Endothelial cell of umbilical vein (primary cell): ENCODE results near the gene SAMD14. TPM values are rescaled to one million over a fixed set of nuclear protein-coding genes. Genes with fewer than 3 reads are reported as not detected.

Source experiments
- BruUV-seq: library from RNA; stranded (reverse); fragments of 400-500 nt; replicated peaks from 2 replicates; lab custom pipeline; 2021; lab: Mats Ljungman, UMichigan
- CTCF ChIA-PET: fragments of 300-600, 350-600 bp; sonication (Branson Sonifier 250); formaldehyde crosslinking; loops from one replicate; lab custom pipeline; 2021; ENCODE audit warnings: antibody characterized with exemption, inconsistent platforms; lab: Charles Lee
- POLR2A ChIA-PET: fragments of 300-600, 350-600 bp; sonication (Branson Sonifier 250); formaldehyde crosslinking; loops from one replicate; lab custom pipeline; 2021; ENCODE audit warnings: antibody characterized with exemption, inconsistent platforms; lab: Charles Lee
- DNase-seq: peaks from one replicate; pipeline ENCODE4 v3.0.0-alpha.2; 2011; ENCODE audit warnings: low read depth, low spot score
- FAIRE-seq: peaks from 2 replicates; lab custom pipeline; 2011; peaks lifted over from hg19 to GRCh38; lab: Jason Lieb, UNC
- H2AFZ ChIP-seq: 2 replicates; pipeline ENCODE4 v1.6.0; 2012; ENCODE audit warnings: low read depth, low read length, control low read depth, inconsistent platforms
- H3K27ac ChIP-seq: 2 replicates; pipeline ENCODE4 v1.5.1; 2011; ENCODE audit warnings: low read depth, mild to moderate bottlenecking, control low read depth, low read length, moderate library complexity; ENCODE audit not compliant: insufficient read depth
- H3K27me3 ChIP-seq, 2 experiments: 2 replicates each; pipeline versions ENCODE4 v1.6.0 to v1.6.1; 2011; ENCODE audit warnings: low read length in 2 of 2, mixed read lengths in 1 of 2; ENCODE audit not compliant: control insufficient read depth in 2 of 2, insufficient read depth in 2 of 2
- H3K36me3 ChIP-seq, 2 experiments: 2 replicates in 1 of 2; 3 replicates in 1 of 2; pipeline ENCODE4 v1.5.1; 2011; ENCODE audit warnings: low read length in 2 of 2, mild to moderate bottlenecking in 1 of 2, moderate library complexity in 1 of 2; ENCODE audit not compliant: control insufficient read depth in 2 of 2, insufficient read depth in 2 of 2; ENCODE audit errors: extremely low read depth in 1 of 2
- H3K4me1 ChIP-seq: 3 replicates; pipeline ENCODE4 v1.5.1; 2011; ENCODE audit warnings: mild to moderate bottlenecking, low read length; ENCODE audit not compliant: control insufficient read depth, insufficient read depth; ENCODE audit errors: extremely low read depth
- H3K4me2 ChIP-seq: 2 replicates; pipeline ENCODE4 v1.6.1; 2011; ENCODE audit warnings: low read length, control low read depth, mixed read lengths; ENCODE audit not compliant: insufficient read depth
- H3K4me3 ChIP-seq, 3 experiments: fragments of 200-600 bp in 1 of 3; sonication (generic), shearing (Covaris generic) in 1 of 3; replicated peaks in 1 of 3; 2 replicates each; pipeline ENCODE4 v1.5.1; 2011 to 2016; ENCODE audit warnings: control low read depth in 3 of 3, low read length in 3 of 3, mild to moderate bottlenecking in 2 of 3, inconsistent platforms in 1 of 3, low read depth in 1 of 3, moderate library complexity in 1 of 3; ENCODE audit not compliant: insufficient read depth in 1 of 3
- H3K79me2 ChIP-seq: 2 replicates; pipeline ENCODE4 v1.6.0; 2012; ENCODE audit warnings: low read length, inconsistent platforms; ENCODE audit not compliant: control insufficient read depth, insufficient read depth
- H3K9ac ChIP-seq: replicated peaks from 2 replicates; pipeline ENCODE3; 2011; ENCODE audit warnings: low read length, control low read depth; ENCODE audit not compliant: insufficient read depth; ENCODE audit errors: extremely low read depth
- H3K9me1 ChIP-seq: replicated peaks from 3 replicates; pipeline ENCODE4 v1.6.0; 2011; ENCODE audit warnings: mild to moderate bottlenecking, low read length; ENCODE audit not compliant: control insufficient read depth, insufficient read depth; ENCODE audit errors: extremely low read depth
- H3K9me3 ChIP-seq: replicated peaks from 2 replicates; pipeline ENCODE4 v1.5.1; 2012; ENCODE audit warnings: low read length, inconsistent platforms; ENCODE audit not compliant: control insufficient read depth, insufficient read depth
- H4K20me1 ChIP-seq: replicated peaks from 2 replicates; pipeline ENCODE3; 2011; ENCODE audit warnings: mild to moderate bottlenecking, low read length; ENCODE audit not compliant: control insufficient read depth, insufficient read depth; ENCODE audit errors: extremely low read depth
- CTCF ChIP-seq, 2 donors: IDR thresholded peaks; 1 replicate in 1 of 2; 2 replicates in 1 of 2; pipeline ENCODE4 v1.5.1; 2011; ENCODE audit warnings: low read length in 2 of 2, mild to moderate bottlenecking in 2 of 2, moderate library complexity in 2 of 2, control low read depth in 1 of 2, inconsistent platforms in 1 of 2, low read depth in 1 of 2; ENCODE audit not compliant: insufficient read depth in 1 of 2; ENCODE audit errors: extremely low read depth in 1 of 2
- EZH2 ChIP-seq: IDR thresholded peaks from 2 replicates; pipeline ENCODE4 v1.6.1; 2012; ENCODE audit warnings: borderline replicate concordance, low read depth, mild to moderate bottlenecking, moderate library complexity, low read length, inconsistent platforms; ENCODE audit not compliant: severe bottlenecking
- JUN ChIP-seq: IDR thresholded peaks from 2 replicates; pipeline ENCODE4 v1.6.1; 2011; ENCODE audit warnings: borderline replicate concordance, low read depth; ENCODE audit not compliant: insufficient read length, insufficient read depth
- MYC ChIP-seq: IDR thresholded peaks from one replicate; pipeline ENCODE4 v1.6.1; 2011; ENCODE audit warnings: mild to moderate bottlenecking, low read depth, low read length
- dilution Hi-C: fragments of 300-500 bp; cut with MboI; formaldehyde crosslinking; loops from one replicate; pipeline ENCODE4 v1.15.0; 2019; ENCODE audit warnings: low sequenced_read_pairs; ENCODE audit not compliant: extremely low pct_ligation_motif_present
- intact Hi-C: fragments of 100-400 bp; cut with micrococcal nuclease; formaldehyde crosslinking; loops from one replicate; pipeline ENCODE4 v1.10.0; 2022
- polyA plus RNA-seq, 4 experiments: library from polyadenylated mRNA; depleted of rRNA in 3 of 4; stranded (reverse) in 3 of 4; unstranded in 1 of 4; fragments of >200 nt; gene quantifications; 2 replicates each; pipeline versions ENCODE4 v1.2.1 to v1.2.3, GENCODE V29; 2011 to 2012; ENCODE audit warnings: missing spikeins in 1 of 4
- total RNA-seq: library from RNA; stranded (reverse); gene quantifications from 2 replicates; pipeline ENCODE4 v1.2.3, GENCODE V29; 2021

The SAMD14 gene
- total and polyA plus RNA-seq, 2 donors (not counting 3 experiments of a cell fraction or from before 2014, with no cell fraction given): 6.8 to 15.6 TPM

- no peak for TF ChIP-seq JUN
- TF ChIP-seq CTCF (IDR thresholded peaks at IDR 0.05; ENCODE audit: extremely low read depth in 1 of 2, insufficient read depth in 1 of 2, low read depth in 1 of 2, low read length in 2 of 2): no peak
- no peak overlapping the region for H3K4me3 ChIP-seq
- H3K79me2 ChIP-seq: no peaks in the 10 kb centered on the region
- H3K9ac ChIP-seq: no peak overlapping the region
- FAIRE-seq: no peak
- H3K4me1 ChIP-seq: no peaks in the 10 kb centered on the region
- intact Hi-C loops (no loop called here), dilution Hi-C loops (no loop called here)
- H3K9me3 ChIP-seq: no peaks in the 10 kb centered on the region
- ChIA-PET CTCF (interaction anchor here (1.1 to 7.8 kb wide), 2 partner anchors 18 to 48 kb away, joined by 4 to 84 read pairs; no protein-coding TSS in a partner anchor), POLR2A (no interaction called here)
- no peaks in the 10 kb centered on the region for H3K27me3 ChIP-seq
- no peak overlapping the region for H3K27ac ChIP-seq
- DNase-seq: no peak
- H4K20me1 ChIP-seq: no peaks in the 10 kb centered on the region
- no peaks in the 10 kb centered on the region for H3K9me1 ChIP-seq
- BruUV-seq: no TSS peak
- no peak overlapping the region for H3K4me2 ChIP-seq
- peaks cover 7 to 55% of the 10 kb centered on the region in 2 experiments for H3K36me3 ChIP-seq
- no peak overlapping the region for H2AFZ ChIP-seq
Measured at GRCh38 chr17:50076221-50076590, 53.8 kb downstream of the SAMD14 start.

DNA sequence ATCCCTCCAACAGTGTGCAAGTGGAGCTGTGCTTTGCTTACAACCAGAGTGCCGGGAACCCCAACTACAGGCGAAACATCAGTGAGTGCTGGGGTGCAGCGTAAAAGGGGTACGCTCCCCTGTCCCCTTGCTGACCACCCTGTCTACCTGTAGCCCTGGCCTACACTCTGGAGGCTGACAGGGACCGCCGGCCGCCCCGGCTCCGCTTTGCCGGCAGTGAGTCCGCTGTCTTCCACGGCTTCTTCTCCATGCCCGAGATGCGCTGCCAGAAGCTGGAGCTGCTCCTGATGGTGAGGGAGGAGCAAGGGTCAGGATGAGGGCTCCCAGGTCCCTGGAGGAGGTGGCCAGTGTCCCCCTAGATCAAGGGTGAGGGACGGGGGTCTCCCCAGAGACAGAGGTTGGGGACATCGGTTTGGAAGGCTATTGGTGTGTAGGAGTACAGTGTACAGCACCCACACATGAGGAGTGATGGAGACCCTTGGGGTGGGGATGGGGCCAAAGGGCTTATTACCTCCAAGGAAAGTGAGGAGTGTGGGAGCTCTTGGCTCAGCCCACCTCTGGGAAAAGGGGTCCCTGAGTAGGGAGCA is 54.4 kb downstream of the SAMD14 start:
- Histone ChIP-seq H3K79me2 (no peaks in the 10 kb centered on the region), H3K27ac (no peak overlapping the region), H3K9me3 (no peaks in the 10 kb centered on the region), H3K27me3 (no peaks in the 10 kb centered on the region), H4K20me1 (no peaks in the 10 kb centered on the region), H3K36me3 (peaks cover 13 to 54% of the 10 kb centered on the region in 2 experiments), H3K4me3 (no peak overlapping the region), H3K4me2 (no peak overlapping the region), H3K9ac (no peak overlapping the region), H2AFZ (no peak overlapping the region), H3K4me1 (no peaks in the 10 kb centered on the region), H3K9me1 (no peaks in the 10 kb centered on the region)
- DNase-seq (no peak), FAIRE-seq (no peak)
- dilution Hi-C loops (no loop called here), intact Hi-C loops (no loop called here)
- BruUV-seq: no TSS peak
- TF ChIP-seq EZH2 (no peak), MYC (no peak), CTCF (IDR thresholded peaks at IDR 0.05; ENCODE audit: extremely low read depth in 1 of 2, insufficient read depth in 1 of 2, low read depth in 1 of 2, low read length in 2 of 2) (no peak)
- CTCF ChIA-PET: interaction anchor here (1.1 to 7.8 kb wide), 2 partner anchors 19 to 48 kb away, joined by 4 to 84 read pairs; no protein-coding TSS in a partner anchor
- POLR2A ChIA-PET: no interaction called here
